HFF-Myc (cell line): Measurements from ENCODE around the gene ABCF3.

Experiments
- DNase-seq: peaks from one replicate; pipeline ENCODE4 v3.0.0-alpha.2; 2011; ENCODE audit warnings: low read depth; ENCODE audit errors: extremely low read depth
- H3K4me3 ChIP-seq: replicated peaks from 2 replicates; pipeline ENCODE4 v1.5.1; 2011; ENCODE audit warnings: low read depth, mild to moderate bottlenecking, control low read depth, low read length
- TF ChIP-seq, protein P1 (sequence below): IDR thresholded peaks from 2 replicates; pipeline ENCODE4 v1.5.1; 2012; ENCODE audit warnings: mild to moderate bottlenecking, low read depth, low read length, control low read depth; ENCODE audit errors: missing control alignments

The ABCF3 gene

DNA sequence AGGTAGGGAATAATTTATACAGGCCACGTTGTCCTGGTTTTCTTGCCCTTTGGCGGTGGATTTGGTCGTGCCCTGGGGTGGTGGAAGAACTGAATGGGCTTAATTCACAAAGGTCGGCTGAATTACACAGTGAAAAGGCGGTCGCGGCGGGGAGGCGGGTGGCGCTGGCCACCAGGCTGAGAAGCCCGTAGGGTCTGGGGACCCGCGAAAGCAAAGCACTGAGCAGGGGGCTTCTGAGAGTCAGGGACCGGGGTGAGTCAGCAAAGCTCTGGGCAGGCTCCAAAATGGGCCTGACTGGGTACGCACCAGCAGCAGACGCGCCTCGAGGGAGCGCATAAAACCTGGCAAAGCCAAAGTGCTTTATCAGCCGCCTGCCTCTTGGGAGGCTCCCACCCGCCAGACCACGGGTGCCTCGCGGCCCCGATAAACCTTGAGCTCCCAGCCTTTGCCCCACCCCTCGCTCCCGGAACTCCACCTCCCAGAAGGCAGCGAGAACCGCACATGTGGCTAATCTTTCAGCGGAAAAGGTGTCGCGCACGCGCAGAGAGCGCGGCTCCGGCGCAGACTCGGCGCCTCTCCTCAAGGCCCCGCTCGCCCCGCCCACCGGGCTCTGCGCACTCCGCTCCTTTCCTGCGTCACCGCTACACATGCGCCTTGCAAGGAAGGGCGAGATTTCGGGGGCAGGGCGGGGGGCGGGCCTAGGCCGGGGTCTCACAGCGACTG lies 377 bp upstream of the ABCF3 start:
- TF ChIP-seq, protein P1, sequence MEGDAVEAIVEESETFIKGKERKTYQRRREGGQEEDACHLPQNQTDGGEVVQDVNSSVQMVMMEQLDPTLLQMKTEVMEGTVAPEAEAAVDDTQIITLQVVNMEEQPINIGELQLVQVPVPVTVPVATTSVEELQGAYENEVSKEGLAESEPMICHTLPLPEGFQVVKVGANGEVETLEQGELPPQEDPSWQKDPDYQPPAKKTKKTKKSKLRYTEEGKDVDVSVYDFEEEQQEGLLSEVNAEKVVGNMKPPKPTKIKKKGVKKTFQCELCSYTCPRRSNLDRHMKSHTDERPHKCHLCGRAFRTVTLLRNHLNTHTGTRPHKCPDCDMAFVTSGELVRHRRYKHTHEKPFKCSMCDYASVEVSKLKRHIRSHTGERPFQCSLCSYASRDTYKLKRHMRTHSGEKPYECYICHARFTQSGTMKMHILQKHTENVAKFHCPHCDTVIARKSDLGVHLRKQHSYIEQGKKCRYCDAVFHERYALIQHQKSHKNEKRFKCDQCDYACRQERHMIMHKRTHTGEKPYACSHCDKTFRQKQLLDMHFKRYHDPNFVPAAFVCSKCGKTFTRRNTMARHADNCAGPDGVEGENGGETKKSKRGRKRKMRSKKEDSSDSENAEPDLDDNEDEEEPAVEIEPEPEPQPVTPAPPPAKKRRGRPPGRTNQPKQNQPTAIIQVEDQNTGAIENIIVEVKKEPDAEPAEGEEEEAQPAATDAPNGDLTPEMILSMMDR: no peak
- DNase-seq: peak; percentile 96
- peak overlapping the region; percentile 97 for H3K4me3 ChIP-seq

DNA sequence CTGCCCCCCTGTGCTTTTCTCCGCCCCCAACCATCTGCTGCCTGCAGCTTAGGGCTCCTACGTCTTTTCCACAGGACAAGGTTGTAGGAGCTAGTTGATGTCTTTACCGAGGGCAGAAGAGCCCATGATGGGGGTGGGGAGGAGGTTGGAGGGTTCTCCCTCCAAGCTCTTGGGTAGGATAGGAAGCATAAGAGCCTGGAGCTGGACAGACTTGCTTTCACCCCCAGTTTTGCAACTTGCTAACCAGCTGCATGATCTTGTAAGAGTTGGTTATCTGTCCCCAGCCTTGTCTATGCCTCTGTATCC lies 856 bp downstream of the ABCF3 start:
- no peak for DNase-seq
- TF ChIP-seq, protein P1: no peak
- peak overlapping the region; percentile 97 for H3K4me3 ChIP-seq

DNA sequence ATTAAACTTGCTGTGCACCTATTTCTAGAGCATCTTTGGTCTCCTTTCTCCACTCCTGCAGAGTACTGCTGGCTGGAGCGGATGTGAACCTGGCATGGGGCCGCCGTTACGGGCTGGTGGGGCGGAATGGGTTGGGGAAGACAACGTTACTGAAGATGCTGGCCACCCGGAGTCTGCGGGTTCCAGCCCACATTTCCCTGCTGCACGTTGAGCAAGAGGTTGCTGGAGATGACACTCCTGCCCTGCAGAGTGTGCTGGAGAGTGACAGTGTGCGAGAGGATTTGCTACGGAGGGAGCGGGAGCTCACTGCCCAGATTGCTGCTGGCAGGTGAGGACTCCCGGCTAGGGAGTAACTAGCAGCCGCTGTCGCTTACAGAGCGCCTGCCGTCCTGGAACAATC lies 2.1 kb downstream of the ABCF3 start:
- DNase-seq: no peak
- H3K4me3 ChIP-seq: no peak overlapping the region
- TF ChIP-seq, protein P1: no peak

DNA sequence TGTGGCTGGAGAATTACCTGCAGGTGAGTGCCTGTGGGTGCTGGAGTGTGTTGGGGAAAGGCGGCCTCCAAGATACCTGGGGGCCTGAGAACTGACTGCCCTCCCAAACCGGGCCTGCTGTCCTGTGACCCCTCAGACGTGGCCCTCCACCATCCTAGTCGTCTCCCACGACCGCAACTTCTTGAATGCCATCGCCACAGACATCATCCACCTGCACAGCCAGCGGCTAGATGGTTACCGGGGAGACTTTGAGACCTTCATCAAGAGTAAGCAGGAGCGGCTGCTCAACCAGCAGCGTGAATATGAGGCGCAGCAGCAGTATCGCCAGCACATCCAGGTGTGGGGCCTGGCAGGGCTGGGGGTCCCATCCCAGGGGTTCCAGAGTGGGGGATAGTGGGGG lies 3.4 kb downstream of the ABCF3 start:
- DNase-seq: no peak
- TF ChIP-seq, protein P1: no peak
- no peak overlapping the region for H3K4me3 ChIP-seq

DNA sequence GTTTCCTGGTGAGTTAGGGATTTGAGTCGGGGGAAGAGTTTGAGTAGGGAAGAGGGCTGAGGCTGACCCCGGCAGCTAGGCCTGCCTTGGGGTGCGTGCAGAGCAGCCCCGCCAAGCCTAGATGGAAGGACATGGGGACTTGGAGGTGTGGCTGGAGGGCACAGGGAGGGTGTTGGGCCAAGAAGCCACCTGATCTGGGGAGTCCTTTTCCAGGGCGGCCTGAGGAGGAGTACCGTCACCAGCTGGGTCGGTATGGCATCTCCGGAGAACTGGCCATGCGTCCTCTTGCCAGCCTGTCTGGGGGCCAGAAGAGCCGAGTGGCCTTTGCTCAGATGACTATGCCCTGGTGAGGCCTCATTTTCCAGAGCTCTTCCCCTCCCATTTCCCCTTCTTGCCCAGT lies 6.9 kb downstream of the ABCF3 start:
- DNase-seq: no peak
- TF ChIP-seq, protein P1: no peak
- no peak overlapping the region for H3K4me3 ChIP-seq

DNA sequence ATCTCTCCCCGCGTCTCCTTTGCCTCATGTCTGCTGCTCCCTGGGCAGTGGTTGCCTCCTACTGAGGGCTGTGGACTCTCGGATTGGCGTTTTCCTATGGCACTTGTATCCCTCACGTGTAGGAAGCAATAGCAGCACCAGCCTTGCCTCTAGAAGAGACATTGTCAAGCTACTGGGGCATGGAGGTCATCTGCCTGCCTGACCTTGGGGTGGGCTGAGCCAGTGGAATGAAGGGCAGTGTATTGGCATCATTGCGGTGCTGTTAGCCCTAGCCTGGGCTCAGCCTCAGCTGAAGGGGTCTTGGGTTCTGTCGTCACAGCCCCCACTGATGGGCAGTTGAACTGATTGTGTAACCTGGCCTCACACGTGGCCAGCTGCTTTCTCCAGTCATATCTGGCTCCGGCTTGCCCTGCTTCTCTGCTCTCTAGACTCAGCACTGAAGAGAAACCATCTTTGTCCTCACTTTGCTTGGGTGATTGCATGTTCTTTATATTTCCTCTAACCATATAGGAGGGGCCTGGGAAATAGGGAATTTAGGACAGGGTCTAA lies 8.1 kb downstream of the ABCF3 start:
- DNase-seq: no peak
- no peak overlapping the region for H3K4me3 ChIP-seq
- TF ChIP-seq, protein P1: no peak

DNA sequence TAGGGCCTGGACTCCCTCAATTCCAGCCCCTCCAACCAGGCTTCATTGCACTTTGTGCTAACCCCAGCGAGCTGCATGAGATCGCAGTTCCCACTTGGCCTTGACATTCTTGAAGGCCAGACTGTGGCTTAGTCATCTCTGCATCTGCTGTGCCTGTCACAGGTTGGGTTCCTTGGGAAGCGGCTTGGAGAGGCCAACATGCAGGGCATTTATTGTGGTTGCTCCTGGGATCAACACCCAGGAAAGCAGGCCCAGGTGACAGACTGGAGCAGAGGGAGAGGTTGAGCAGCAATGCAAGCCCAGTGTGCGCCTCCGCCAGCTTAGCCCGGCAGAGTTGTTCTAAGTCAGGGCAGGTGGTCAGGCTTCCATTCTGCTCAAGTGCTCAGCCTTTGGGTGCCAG lies 10.5 kb downstream of the ABCF3 start:
- H3K4me3 ChIP-seq: no peak overlapping the region
- DNase-seq: no peak

More for the DNA sequence above, 10.5 kb downstream of the ABCF3 start:
- TF ChIP-seq, protein P1: no peak
